KMS-11 (cell line): ENCODE measurements around the gene UBASH3B.

Experiments used
- H2AFZ ChIP-seq: fragments of 200-600 bp; sonication (generic); 2 replicates; pipeline ENCODE4 v1.6.1; 2016; ENCODE audit warnings: antibody characterized with exemption, mixed run types, low read depth
- H3K27ac ChIP-seq: fragments of 200-600 bp; sonication (generic); 2 replicates; pipeline ENCODE4 v1.6.1; 2016; ENCODE audit warnings: mild to moderate bottlenecking, mixed run types
- H3K27me3 ChIP-seq: fragments of 200-600 bp; sonication (generic); 2 replicates; pipeline ENCODE4 v1.6.1; 2017; ENCODE audit warnings: mild to moderate bottlenecking, low read depth, mixed run types, moderate library complexity; ENCODE audit not compliant: insufficient read depth
- H3K36me3 ChIP-seq: fragments of 200-600 bp; sonication (generic); 2 replicates; pipeline ENCODE4 v1.6.1; 2017; ENCODE audit warnings: mild to moderate bottlenecking, mixed run types; ENCODE audit not compliant: insufficient read depth
- H3K4me1 ChIP-seq: fragments of 200-600 bp; sonication (generic); 2 replicates; pipeline ENCODE4 v1.6.1; 2016; ENCODE audit warnings: mild to moderate bottlenecking, low read depth, mixed run types; ENCODE audit not compliant: poor library complexity, severe bottlenecking
- H3K4me2 ChIP-seq: fragments of 200-600 bp; sonication (generic); 2 replicates; pipeline ENCODE4 v1.7.0; 2016; ENCODE audit warnings: mild to moderate bottlenecking, mixed run types
- H3K4me3 ChIP-seq: fragments of 200-600 bp; sonication (generic); IDR thresholded peaks from 2 replicates; pipeline ENCODE4 v1.6.1; 2017; ENCODE audit warnings: low read depth, low read length, mixed read lengths; ENCODE audit not compliant: insufficient read depth
- H3K79me2 ChIP-seq: fragments of 200-600 bp; sonication (generic); 2 replicates; pipeline ENCODE4 v1.6.1; 2016; ENCODE audit warnings: low read depth, mixed run types; ENCODE audit not compliant: insufficient read depth
- H3K9ac ChIP-seq: fragments of 200-600 bp; sonication (generic); 2 replicates; pipeline ENCODE4 v1.6.1; 2016; ENCODE audit warnings: mild to moderate bottlenecking, mixed run types
- H4K20me1 ChIP-seq: fragments of 200-600 bp; sonication (generic); 2 replicates; pipeline ENCODE4 v1.6.1; 2016; ENCODE audit warnings: mild to moderate bottlenecking, mixed run types; ENCODE audit not compliant: insufficient read depth
- TF ChIP-seq, protein P1 (sequence below): fragments of 200-600 bp; sonication (generic); conservative IDR thresholded peaks from 2 replicates; pipeline ENCODE4 v1.6.1; 2017; ENCODE audit warnings: low read depth, mild to moderate bottlenecking, antibody characterized with exemption, low read length, moderate library complexity, mixed read lengths

UBASH3B gene

DNA sequence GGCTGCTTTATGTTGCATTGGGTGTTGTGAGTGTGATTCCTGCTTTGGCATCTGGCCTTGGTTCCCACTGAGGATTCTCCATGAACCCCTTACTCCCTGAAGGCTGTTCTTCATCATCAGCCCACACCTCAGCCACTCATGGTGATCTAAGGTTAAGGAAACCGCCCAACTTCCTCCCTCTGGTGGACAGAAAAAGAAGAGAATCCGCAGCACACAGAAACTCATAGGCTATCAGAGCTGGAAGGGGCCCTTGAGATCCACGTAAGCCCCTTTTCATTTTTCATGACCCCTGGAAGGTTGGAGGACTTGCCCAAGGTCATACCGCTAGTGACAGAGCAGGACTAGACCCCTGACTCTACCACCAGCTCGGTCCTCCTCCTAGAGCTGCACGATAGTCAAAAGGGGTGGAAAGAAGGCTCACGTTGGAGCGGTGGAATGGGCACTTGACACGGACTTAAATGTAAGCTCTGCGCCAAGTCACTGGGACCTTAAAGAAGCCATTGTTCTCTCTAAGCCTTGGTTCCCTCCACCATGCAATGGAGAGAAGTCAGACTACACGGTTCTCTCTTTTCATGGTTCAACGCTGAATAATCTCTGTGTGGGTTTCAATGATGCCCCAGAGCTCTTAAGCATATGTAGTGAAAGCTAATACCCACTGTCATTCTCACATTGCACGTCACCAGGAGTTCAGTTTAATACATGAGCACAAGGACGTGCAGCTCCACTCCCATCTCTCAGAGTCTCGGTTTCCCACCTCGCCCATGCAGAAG lies 99.2 kb downstream of the UBASH3B start:
- H3K36me3 ChIP-seq: no peaks in the 10 kb centered on the region
- TF ChIP-seq, protein P1, sequence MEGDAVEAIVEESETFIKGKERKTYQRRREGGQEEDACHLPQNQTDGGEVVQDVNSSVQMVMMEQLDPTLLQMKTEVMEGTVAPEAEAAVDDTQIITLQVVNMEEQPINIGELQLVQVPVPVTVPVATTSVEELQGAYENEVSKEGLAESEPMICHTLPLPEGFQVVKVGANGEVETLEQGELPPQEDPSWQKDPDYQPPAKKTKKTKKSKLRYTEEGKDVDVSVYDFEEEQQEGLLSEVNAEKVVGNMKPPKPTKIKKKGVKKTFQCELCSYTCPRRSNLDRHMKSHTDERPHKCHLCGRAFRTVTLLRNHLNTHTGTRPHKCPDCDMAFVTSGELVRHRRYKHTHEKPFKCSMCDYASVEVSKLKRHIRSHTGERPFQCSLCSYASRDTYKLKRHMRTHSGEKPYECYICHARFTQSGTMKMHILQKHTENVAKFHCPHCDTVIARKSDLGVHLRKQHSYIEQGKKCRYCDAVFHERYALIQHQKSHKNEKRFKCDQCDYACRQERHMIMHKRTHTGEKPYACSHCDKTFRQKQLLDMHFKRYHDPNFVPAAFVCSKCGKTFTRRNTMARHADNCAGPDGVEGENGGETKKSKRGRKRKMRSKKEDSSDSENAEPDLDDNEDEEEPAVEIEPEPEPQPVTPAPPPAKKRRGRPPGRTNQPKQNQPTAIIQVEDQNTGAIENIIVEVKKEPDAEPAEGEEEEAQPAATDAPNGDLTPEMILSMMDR: 0 out of 2 replicates have a peak, but pooled peaks have one; percentile 32
- H4K20me1 ChIP-seq: no peaks in the 10 kb centered on the region
- no peak overlapping the region for H2AFZ ChIP-seq
- no peak overlapping the region for H3K9ac ChIP-seq
- no peak overlapping the region for H3K4me2 ChIP-seq
- peaks cover 13% of the 10 kb centered on the region for H3K4me1 ChIP-seq
- no peaks in the 10 kb centered on the region for H3K79me2 ChIP-seq
- H3K27ac ChIP-seq: no peak overlapping the region
- no peaks in the 10 kb centered on the region for H3K27me3 ChIP-seq
- no peak overlapping the region for H3K4me3 ChIP-seq

GRCh38 chr11:122755409-122755808 lies 99.9 kb downstream of the UBASH3B start:
- TF ChIP-seq, protein P1: no peak
- Histone ChIP-seq H3K4me3 (no peak overlapping the region), H3K79me2 (no peaks in the 10 kb centered on the region), H3K9ac (no peak overlapping the region), H3K4me2 (no peak overlapping the region), H4K20me1 (no peaks in the 10 kb centered on the region), H3K27me3 (no peaks in the 10 kb centered on the region), H3K27ac (no peak overlapping the region), H3K4me1 (peaks cover 6% of the 10 kb centered on the region), H3K36me3 (no peaks in the 10 kb centered on the region), H2AFZ (no peak overlapping the region)

DNA sequence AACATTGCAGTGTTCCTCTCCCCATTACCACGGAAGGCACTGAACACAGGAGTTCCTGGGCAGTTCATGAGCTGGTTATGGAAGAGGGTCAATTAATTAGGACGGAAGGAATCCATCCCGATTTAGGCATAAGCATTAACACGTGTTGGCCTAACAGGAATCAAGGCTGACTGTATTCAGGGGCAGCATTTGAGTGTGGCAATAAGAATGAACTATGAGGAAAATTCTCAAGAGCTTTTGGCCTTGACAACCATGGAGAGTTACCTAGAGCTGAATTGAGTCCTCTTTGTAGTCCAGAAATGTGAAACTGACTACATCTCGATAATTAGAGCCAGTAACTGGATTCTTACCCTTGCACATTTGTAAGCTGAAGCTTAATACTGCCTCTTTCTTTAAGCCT lies 100.4 kb downstream of the UBASH3B start:
- Histone ChIP-seq H3K27me3 (no peaks in the 10 kb centered on the region), H3K4me1 (peaks cover 4% of the 10 kb centered on the region), H3K9ac (no peak overlapping the region), H4K20me1 (no peaks in the 10 kb centered on the region), H3K79me2 (no peaks in the 10 kb centered on the region), H3K36me3 (no peaks in the 10 kb centered on the region), H3K27ac (no peak overlapping the region), H2AFZ (no peak overlapping the region), H3K4me3 (no peak overlapping the region), H3K4me2 (no peak overlapping the region)
- TF ChIP-seq, protein P1: no peak

DNA sequence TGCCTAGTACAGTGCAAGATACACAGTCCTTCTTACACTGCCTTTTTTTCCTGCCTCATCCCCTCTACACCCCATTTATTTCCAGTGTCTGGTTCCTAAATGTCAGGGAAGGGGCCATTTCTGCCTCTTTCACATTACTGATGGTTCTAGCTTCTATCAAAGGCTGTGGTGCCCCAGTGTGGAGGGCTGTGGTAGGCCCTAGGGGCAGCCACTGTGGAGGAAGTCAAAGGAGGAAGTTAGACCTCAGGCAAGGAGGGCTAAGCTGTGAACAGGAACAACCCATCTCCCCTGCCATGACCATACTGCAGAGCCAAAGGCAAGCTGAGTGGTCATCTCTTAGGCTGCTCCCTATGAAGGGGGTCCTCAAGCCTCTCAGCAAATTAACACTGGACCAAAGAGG lies 100.9 kb downstream of the UBASH3B start:
- H3K27ac ChIP-seq: no peak overlapping the region
- TF ChIP-seq, protein P1: no peak

More for the DNA sequence above, 100.9 kb downstream of the UBASH3B start:
- no peak overlapping the region for H3K9ac ChIP-seq
- no peaks in the 10 kb centered on the region for H3K27me3 ChIP-seq
- H3K4me2 ChIP-seq: no peak overlapping the region
- no peaks in the 10 kb centered on the region for H3K36me3 ChIP-seq
- no peak overlapping the region for H3K4me3 ChIP-seq
- no peak overlapping the region for H2AFZ ChIP-seq
- H3K4me1 ChIP-seq: peaks cover 4% of the 10 kb centered on the region
- H4K20me1 ChIP-seq: no peaks in the 10 kb centered on the region
- no peaks in the 10 kb centered on the region for H3K79me2 ChIP-seq
